Posterior vena cava (tissue), 2 donors: Measurements from ENCODE around the gene ARMC3. TPM values are rescaled to one million over a fixed set of nuclear protein-coding genes. Genes with fewer than 3 reads are reported as not detected.
"Not testable (repeated sequence)": the region's sequence is repeated elsewhere in the genome, so short reads cannot be mapped to it uniquely, and the experiment has no call there.

Source experiments
- DNase-seq: peaks from one replicate; pipeline ENCODE4 v3.0.0-alpha.2; 2020; ENCODE audit warnings: low spot score
- intact Hi-C, 2 donors: fragments of 100-400 bp; cut with DNase I; formaldehyde crosslinking; loops; one replicate each; pipeline versions ENCODE4 v1.14.1 to v1.14.2; 2022 to 2023
- total RNA-seq, 2 donors: library from RNA; stranded (reverse); fragmentation: NEBNext Ultra II Directional; extraction: Animal tissue kit (Norgen Biotek cat#: 25700); gene quantifications; one replicate each; pipeline ENCODE4 v1.2.1, GENCODE V29; 2021
- donor health status: DM: yes; HTN: yes; CAD: no.
- donor health status: DM: yes; HTN: yes; CAD: no.

The ARMC3 gene
- total RNA-seq, 2 donors from 2014 or later, result not detected

- intact Hi-C loops, result no loop called here
- DNase-seq, result no peak
Measured at GRCh38 chr10:23034790-23035189, 106.9 kb downstream of the ARMC3 start.

- intact Hi-C loops, result no loop called here
- DNase-seq, result no peak
Measured at GRCh38 chr10:23035569-23035968, 107.7 kb downstream of the ARMC3 start.

- DNase-seq, result no peak
- intact Hi-C loops, result no loop called here
Measured at GRCh38 chr10:23037152-23037551, 109.3 kb downstream of the ARMC3 start.

GRCh38 chr10:23037561-23037960, 109.7 kb downstream of the ARMC3 start:
- intact Hi-C loops, result no loop called here
- no peak for DNase-seq

GRCh38 chr10:23038172-23038571, 110.3 kb downstream of the ARMC3 start:
- intact Hi-C loops, result no loop called here
- DNase-seq, result no peak

GRCh38 chr10:23040002-23040401, 112.1 kb downstream of the ARMC3 start:
- intact Hi-C loops, result no loop called here

GRCh38 chr10:23046027-23046426, 118.2 kb downstream of the ARMC3 start:
- intact Hi-C loops, result no loop called here
- DNase-seq, result no peak

More at GRCh38 chr10:23040002-23040401, 112.1 kb downstream of the ARMC3 start:
- DNase-seq, result no peak

- intact Hi-C loops, result no loop called here
- no peak for DNase-seq
Measured at GRCh38 chr10:23047201-23048050, 119.6 kb downstream of the ARMC3 start.

GRCh38 chr10:23048191-23048590, 120.3 kb downstream of the ARMC3 start:
- no peak for DNase-seq

GRCh38 chr10:23051278-23051677, 123.4 kb downstream of the ARMC3 start:
- no peak for DNase-seq
- intact Hi-C loops, result no loop called here

More at GRCh38 chr10:23048191-23048590, 120.3 kb downstream of the ARMC3 start:
- intact Hi-C loops, result no loop called here

- intact Hi-C loops, result no loop called here
- DNase-seq, result no peak
Measured at GRCh38 chr10:23051855-23052331, 124.0 kb downstream of the ARMC3 start.

- no peak for DNase-seq
- intact Hi-C loops, result no loop called here
Measured at GRCh38 chr10:23053036-23053435, 125.2 kb downstream of the ARMC3 start.

GRCh38 chr10:23055424-23056185, 127.8 kb downstream of the ARMC3 start:
- intact Hi-C loops, result no loop called here

GRCh38 chr10:23056186-23056579, 128.3 kb downstream of the ARMC3 start:
- DNase-seq, result no peak
- intact Hi-C loops, result no loop called here

More at GRCh38 chr10:23055424-23056185, 127.8 kb downstream of the ARMC3 start:
- DNase-seq, result no peak

GRCh38 chr10:23058366-23058765, 130.5 kb downstream of the ARMC3 start:
- no peak for DNase-seq
- intact Hi-C loops, result no loop called here

- intact Hi-C loops, result no loop called here
- no peak for DNase-seq
Measured at GRCh38 chr10:23060918-23061317, 133.1 kb downstream of the ARMC3 start.

GRCh38 chr10:23063045-23063972, 135.5 kb downstream of the ARMC3 start:
- intact Hi-C loops, result no loop called here
- no peak for DNase-seq

- intact Hi-C loops, result no loop called here
- no peak for DNase-seq
Measured at GRCh38 chr10:23063973-23064812, 136.3 kb downstream of the ARMC3 start.

- DNase-seq, intact Hi-C loops: not testable (repeated sequence)
Measured at GRCh38 chr10:23064813-23065114, 136.9 kb downstream of the ARMC3 start.
